ENCODE data around the gene MRPL42.

Gene MRPL42

DNA sequence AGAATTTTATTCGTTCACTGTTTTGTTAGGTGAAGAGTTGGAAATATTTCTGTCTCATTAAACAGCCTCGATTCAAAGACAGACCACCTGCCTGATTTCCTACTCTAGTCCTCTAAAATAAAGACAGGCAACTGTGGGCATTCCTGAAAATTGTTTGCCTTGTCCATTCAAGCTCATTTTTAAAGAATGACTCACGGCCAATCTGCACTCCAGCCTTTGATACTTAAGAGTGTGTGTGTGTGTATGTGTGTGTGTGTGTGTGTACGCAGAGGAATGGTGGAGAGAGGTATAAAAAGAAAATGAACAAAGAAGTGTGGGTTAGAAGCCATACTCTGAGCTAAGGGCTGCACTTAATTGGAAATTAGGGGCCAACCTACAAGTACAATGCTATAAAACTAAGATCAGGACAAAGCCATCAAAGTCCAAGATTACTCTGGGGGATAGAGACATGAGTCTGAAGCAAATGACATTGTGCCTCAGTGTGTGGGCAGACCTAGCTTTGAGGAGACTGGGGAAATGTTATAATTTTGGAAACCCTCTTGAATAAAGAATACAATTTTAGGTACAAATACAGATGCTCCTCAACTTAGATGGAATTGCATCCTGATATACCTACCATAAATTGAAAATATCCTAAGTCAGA, 59.6 kb downstream of the MRPL42 start:
- TF ChIP-seq, protein P1, sequence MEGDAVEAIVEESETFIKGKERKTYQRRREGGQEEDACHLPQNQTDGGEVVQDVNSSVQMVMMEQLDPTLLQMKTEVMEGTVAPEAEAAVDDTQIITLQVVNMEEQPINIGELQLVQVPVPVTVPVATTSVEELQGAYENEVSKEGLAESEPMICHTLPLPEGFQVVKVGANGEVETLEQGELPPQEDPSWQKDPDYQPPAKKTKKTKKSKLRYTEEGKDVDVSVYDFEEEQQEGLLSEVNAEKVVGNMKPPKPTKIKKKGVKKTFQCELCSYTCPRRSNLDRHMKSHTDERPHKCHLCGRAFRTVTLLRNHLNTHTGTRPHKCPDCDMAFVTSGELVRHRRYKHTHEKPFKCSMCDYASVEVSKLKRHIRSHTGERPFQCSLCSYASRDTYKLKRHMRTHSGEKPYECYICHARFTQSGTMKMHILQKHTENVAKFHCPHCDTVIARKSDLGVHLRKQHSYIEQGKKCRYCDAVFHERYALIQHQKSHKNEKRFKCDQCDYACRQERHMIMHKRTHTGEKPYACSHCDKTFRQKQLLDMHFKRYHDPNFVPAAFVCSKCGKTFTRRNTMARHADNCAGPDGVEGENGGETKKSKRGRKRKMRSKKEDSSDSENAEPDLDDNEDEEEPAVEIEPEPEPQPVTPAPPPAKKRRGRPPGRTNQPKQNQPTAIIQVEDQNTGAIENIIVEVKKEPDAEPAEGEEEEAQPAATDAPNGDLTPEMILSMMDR (IDR thresholded peaks at IDR 0.05): no peak
- H3K27me3 Mint-ChIP-seq (ENCODE audit: low read depth, poor library complexity): peaks cover 7% of the 10 kb centered on the region
- H3K4me3 Mint-ChIP-seq: no peak overlapping the region
- H3K36me3 Mint-ChIP-seq (ENCODE audit: low read depth): no peaks in the 10 kb centered on the region
- no peaks in the 10 kb centered on the region for H3K9me3 Mint-ChIP-seq
- no peak for DNase-seq
- H3K4me1 Mint-ChIP-seq: peaks cover 5% of the 10 kb centered on the region
- peak overlapping the region; percentile 2 for H3K27ac Mint-ChIP-seq

DNA sequence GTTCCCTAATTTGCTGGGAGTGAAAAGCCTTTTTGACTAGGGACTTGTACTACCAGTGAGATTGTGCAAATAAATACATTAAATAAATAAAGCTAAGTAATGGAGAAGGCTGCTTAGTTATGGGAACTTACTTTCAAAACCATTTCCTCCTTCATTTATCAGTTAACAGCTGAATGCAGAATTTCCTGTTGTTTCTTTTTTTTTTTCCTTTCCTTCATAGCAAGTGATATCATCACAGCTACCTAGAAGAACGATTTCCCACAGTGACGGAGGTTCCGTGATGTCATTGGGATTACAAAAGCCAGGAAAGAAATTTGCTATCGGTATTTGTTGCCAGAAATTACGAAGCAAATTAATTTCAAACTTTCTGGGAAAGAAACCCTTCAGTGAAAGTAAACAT, 63.0 kb downstream of the MRPL42 start:
- Mint-ChIP-seq H3K4me3 (no peak overlapping the region), H3K9me3 (no peaks in the 10 kb centered on the region), H3K36me3 (ENCODE audit: low read depth) (no peaks in the 10 kb centered on the region), H3K27me3 (ENCODE audit: low read depth, poor library complexity) (peaks cover 7% of the 10 kb centered on the region), H3K4me1 (peaks cover 5% of the 10 kb centered on the region), H3K27ac (no peak overlapping the region)
- DNase-seq: no peak
- TF ChIP-seq, protein P1 (IDR thresholded peaks at IDR 0.05): no peak

GRCh38 chr12:93533310-93533709, 66.0 kb downstream of the MRPL42 start:
- TF ChIP-seq, protein P1 (IDR thresholded peaks at IDR 0.05): no peak
- no peak overlapping the region for H3K4me3 Mint-ChIP-seq
- DNase-seq: no peak
- no peaks in the 10 kb centered on the region for H3K9me3 Mint-ChIP-seq
- H3K4me1 Mint-ChIP-seq: no peaks in the 10 kb centered on the region
- peaks cover 4% of the 10 kb centered on the region for H3K27me3 Mint-ChIP-seq (ENCODE audit: low read depth, poor library complexity)
- no peak overlapping the region for H3K27ac Mint-ChIP-seq
- H3K36me3 Mint-ChIP-seq (ENCODE audit: low read depth): no peaks in the 10 kb centered on the region

GRCh38 chr12:93536111-93536765, 68.9 kb downstream of the MRPL42 start:
- Mint-ChIP-seq H3K9me3 (no peaks in the 10 kb centered on the region), H3K36me3 (ENCODE audit: low read depth) (no peaks in the 10 kb centered on the region), H3K4me3 (no peak overlapping the region), H3K27me3 (ENCODE audit: low read depth, poor library complexity) (peaks cover 10% of the 10 kb centered on the region), H3K4me1 (no peaks in the 10 kb centered on the region), H3K27ac (no peak overlapping the region)
- TF ChIP-seq, protein P1 (IDR thresholded peaks at IDR 0.05): no peak
- no peak for DNase-seq

DNA sequence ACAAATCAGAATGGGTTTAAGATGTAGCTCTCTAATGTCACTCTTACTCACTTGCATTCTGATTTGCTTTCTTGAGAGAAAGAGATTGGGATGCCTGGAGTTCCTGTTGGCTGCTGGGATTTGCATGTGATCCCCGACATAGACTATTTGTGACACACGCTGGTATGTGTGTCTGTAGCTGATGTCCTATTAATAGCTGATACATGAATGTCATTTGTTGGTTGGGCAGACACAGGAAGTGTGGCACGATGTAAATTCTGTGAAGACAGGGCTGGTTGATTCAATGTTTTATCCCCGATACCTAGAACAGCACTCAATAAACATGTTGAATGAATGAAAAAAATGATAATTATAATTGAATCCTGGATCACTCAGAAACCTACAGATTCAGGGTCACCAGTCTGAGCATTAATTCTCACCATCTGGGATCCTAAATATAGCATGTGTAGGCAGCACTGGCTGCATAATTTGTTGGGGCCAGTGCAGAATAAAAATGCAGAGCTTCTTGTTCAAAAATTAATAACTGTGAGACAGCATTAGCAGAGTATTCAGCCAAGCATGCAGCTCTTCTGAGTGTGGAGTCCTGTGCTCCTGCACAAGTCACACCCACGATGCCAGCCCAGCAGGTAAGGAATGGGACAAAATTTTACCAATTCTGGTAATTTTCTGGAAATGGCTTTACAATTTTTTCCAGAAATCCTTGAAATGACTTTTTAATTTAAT, 69.6 kb downstream of the MRPL42 start:
- TF ChIP-seq, protein P1 (IDR thresholded peaks at IDR 0.05): no peak
- Mint-ChIP-seq H3K27me3 (ENCODE audit: low read depth, poor library complexity) (peaks cover 10% of the 10 kb centered on the region), H3K4me3 (no peak overlapping the region), H3K27ac (no peak overlapping the region), H3K9me3 (no peaks in the 10 kb centered on the region), H3K36me3 (ENCODE audit: low read depth) (no peaks in the 10 kb centered on the region), H3K4me1 (peaks cover 4% of the 10 kb centered on the region)
- no peak for DNase-seq
